22Rv1 (cell line): Measurements from ENCODE around the gene DIP2C.

Experiments
- ZFX ChIP-seq: fragments of 450-650 bp; IDR thresholded peaks from 2 replicates; pipeline ENCODE4 v1.6.1; 2017; ENCODE audit warnings: antibody characterized with exemption, borderline replicate concordance
- TF ChIP-seq, protein P1 (sequence below): fragments of 450-650 bp; IDR thresholded peaks from 2 replicates; pipeline ENCODE4 v1.5.1; 2017; ENCODE audit warnings: mild to moderate bottlenecking

DNA sequence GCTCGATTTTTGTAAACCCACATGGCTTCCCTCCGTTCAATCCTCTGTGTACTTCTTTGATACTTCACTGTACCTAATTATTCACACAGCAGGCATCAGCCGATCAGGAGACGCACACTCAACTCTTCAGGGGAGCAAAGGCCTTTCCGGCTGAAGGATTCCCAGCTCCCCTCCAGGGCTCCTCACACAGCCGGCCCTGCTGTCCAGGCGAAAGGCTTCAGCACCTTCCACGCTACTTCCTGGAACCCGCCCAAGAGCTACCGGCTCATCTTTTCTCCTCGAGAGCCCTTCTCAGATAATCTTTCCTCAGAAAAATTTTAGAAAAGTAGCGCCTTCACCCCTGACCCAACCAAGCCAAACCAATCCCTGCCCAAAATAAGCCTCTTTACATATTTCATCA lies 283.8 kb downstream of the DIP2C start:
- TF ChIP-seq, protein P1, sequence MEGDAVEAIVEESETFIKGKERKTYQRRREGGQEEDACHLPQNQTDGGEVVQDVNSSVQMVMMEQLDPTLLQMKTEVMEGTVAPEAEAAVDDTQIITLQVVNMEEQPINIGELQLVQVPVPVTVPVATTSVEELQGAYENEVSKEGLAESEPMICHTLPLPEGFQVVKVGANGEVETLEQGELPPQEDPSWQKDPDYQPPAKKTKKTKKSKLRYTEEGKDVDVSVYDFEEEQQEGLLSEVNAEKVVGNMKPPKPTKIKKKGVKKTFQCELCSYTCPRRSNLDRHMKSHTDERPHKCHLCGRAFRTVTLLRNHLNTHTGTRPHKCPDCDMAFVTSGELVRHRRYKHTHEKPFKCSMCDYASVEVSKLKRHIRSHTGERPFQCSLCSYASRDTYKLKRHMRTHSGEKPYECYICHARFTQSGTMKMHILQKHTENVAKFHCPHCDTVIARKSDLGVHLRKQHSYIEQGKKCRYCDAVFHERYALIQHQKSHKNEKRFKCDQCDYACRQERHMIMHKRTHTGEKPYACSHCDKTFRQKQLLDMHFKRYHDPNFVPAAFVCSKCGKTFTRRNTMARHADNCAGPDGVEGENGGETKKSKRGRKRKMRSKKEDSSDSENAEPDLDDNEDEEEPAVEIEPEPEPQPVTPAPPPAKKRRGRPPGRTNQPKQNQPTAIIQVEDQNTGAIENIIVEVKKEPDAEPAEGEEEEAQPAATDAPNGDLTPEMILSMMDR: no peak
- no peak for TF ChIP-seq ZFX
